GM19240 (cell line): Measurements from ENCODE around the gene AGFG2.

Source experiments
- DNase-seq: peaks from one replicate; pipeline ENCODE4 v3.0.0; 2011; ENCODE audit warnings: low spot score; ENCODE audit not compliant: insufficient read length

Gene AGFG2

GRCh38 chr7:100572281-100572948 lies 33.4 kb downstream of the AGFG2 start:
- no peak for DNase-seq

GRCh38 chr7:100572949-100573675 lies 34.1 kb downstream of the AGFG2 start:
- DNase-seq = no peak

- DNase-seq = no peak
Measured at GRCh38 chr7:100573691-100574361, 34.8 kb downstream of the AGFG2 start, which contains the start of gene SAP25. SAP25 (minus strand) TSS chr7:100573900; CDS start chr7:100573742, 158 bp downstream.

- no peak for DNase-seq
Measured at GRCh38 chr7:100574362-100575205, 35.6 kb downstream of the AGFG2 start.

GRCh38 chr7:100575206-100575631 lies 36.2 kb downstream of the AGFG2 start:
- no peak for DNase-seq

- no peak for DNase-seq
Measured at GRCh38 chr7:100575746-100576383, 36.9 kb downstream of the AGFG2 start.

- DNase-seq = no peak
Measured at GRCh38 chr7:100576384-100576993, 37.5 kb downstream of the AGFG2 start.

GRCh38 chr7:100577103-100577502 lies 38.1 kb downstream of the AGFG2 start:
- DNase-seq = no peak

- DNase-seq = no peak
Measured at GRCh38 chr7:100577507-100577906, 38.5 kb downstream of the AGFG2 start.

- DNase-seq = no peak
Measured at GRCh38 chr7:100578246-100579183, 39.5 kb downstream of the AGFG2 start.

- no peak for DNase-seq
Measured at GRCh38 chr7:100580466-100581283, 41.7 kb downstream of the AGFG2 start.

GRCh38 chr7:100582041-100582579 lies 43.1 kb downstream of the AGFG2 start:
- DNase-seq = no peak

GRCh38 chr7:100582650-100583049 lies 43.6 kb downstream of the AGFG2 start:
- no peak for DNase-seq

- DNase-seq = no peak
Measured at GRCh38 chr7:100583132-100584053, 44.4 kb downstream of the AGFG2 start.

- no peak for DNase-seq
Measured at GRCh38 chr7:100584054-100584682, 45.2 kb downstream of the AGFG2 start.

GRCh38 chr7:100584683-100585510 lies 45.9 kb downstream of the AGFG2 start:
- DNase-seq = no peak
